HG03135 (cell line): ENCODE results near the gene SDK2.

Experiments
- ATAC-seq: cut with Tn5 transposase; IDR thresholded peaks from one replicate; pipeline ENCODE4 v1.9.1; 2021; ENCODE audit warnings: mild to moderate bottlenecking, moderate library complexity; ENCODE audit not compliant: unreplicated experiment

Gene SDK2, protein sequence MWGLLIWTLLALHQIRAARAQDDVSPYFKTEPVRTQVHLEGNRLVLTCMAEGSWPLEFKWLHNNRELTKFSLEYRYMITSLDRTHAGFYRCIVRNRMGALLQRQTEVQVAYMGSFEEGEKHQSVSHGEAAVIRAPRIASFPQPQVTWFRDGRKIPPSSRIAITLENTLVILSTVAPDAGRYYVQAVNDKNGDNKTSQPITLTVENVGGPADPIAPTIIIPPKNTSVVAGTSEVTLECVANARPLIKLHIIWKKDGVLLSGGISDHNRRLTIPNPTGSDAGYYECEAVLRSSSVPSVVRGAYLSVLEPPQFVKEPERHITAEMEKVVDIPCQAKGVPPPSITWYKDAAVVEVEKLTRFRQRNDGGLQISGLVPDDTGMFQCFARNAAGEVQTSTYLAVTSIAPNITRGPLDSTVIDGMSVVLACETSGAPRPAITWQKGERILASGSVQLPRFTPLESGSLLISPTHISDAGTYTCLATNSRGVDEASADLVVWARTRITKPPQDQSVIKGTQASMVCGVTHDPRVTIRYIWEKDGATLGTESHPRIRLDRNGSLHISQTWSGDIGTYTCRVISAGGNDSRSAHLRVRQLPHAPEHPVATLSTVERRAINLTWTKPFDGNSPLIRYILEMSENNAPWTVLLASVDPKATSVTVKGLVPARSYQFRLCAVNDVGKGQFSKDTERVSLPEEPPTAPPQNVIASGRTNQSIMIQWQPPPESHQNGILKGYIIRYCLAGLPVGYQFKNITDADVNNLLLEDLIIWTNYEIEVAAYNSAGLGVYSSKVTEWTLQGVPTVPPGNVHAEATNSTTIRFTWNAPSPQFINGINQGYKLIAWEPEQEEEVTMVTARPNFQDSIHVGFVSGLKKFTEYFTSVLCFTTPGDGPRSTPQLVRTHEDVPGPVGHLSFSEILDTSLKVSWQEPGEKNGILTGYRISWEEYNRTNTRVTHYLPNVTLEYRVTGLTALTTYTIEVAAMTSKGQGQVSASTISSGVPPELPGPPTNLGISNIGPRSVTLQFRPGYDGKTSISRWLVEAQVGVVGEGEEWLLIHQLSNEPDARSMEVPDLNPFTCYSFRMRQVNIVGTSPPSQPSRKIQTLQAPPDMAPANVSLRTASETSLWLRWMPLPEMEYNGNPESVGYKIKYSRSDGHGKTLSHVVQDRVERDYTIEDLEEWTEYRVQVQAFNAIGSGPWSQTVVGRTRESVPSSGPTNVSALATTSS (N-terminal part only)

GRCh38 chr17:73644145-73645049 is at the start of gene SDK2:
SDK2 (minus strand) TSS chr17:73644445; CDS start chr17:73644088, 357 bp downstream.
- ATAC-seq, result no peak

DNA sequence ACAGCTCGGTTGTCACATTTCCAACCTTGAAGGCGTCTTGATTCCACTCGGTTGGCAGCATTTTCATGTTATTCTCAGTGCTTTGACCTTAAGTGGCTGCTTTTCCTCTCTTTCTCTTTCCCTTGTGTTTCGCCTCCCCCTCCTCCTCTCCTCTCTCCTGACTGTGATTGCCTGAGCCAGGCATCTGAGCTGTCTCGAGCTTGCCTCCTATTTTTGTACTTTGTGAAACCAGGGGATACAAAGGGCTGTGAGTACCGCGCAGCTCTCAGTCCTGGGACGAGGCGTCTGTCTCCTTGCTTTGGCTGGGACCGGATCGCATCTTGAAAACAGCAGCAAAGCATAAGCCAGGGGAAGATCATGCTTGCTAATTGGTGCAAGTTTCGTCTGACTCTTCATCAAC is 48.8 kb upstream of the SDK2 start:
- no peak for ATAC-seq

- ATAC-seq, result no peak
These were observed 47.1 kb upstream of the SDK2 start for GRCh38 chr17:73691321-73691766.

DNA sequence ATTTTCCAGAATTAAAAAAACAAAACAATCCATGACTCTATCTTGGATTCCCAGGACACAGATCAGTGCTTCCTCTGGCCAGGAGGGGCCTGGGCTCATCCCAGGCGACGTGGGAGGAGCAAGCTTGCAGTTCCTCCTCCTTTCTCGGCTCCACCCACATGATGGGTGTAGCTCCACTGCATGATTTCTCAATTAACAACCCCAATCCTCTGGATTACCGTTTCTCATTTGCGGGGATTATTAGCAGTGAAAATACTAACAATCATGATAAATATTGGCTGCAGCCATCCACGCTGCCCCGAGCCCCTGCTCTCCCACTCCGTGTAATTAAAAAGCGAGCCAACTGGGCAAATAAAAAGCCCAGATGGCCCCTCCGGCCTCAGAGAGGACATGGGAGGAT is 46.4 kb upstream of the SDK2 start:
- ATAC-seq, result no peak

- ATAC-seq, result no peak
These were observed 45.5 kb upstream of the SDK2 start for GRCh38 chr17:73689596-73690275.

- ATAC-seq, result no peak
These were observed 42.7 kb upstream of the SDK2 start for GRCh38 chr17:73686961-73687360.

- no peak for ATAC-seq
These were observed 41.9 kb upstream of the SDK2 start for GRCh38 chr17:73686126-73686525.

GRCh38 chr17:73684183-73684582 is 39.9 kb upstream of the SDK2 start:
- ATAC-seq, result no peak

DNA sequence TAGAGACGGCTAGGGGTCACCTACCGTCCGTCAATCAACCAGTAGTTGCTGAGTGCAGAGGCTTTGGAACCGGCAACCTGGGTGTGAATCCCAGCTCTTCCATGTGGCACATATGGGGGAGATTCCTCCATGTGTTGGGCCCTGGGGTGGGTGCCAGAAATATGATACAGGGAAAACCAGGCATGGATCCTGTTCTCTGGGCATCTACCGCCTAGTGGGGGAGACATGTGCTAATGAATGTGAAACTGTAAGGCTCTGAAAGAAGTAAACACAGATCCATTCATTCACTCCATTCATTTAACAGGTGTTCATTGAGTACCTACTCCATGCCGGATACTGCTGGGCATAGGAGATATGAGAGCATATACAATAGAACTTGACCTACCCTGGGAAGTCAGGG is 39.5 kb upstream of the SDK2 start:
- no peak for ATAC-seq

DNA sequence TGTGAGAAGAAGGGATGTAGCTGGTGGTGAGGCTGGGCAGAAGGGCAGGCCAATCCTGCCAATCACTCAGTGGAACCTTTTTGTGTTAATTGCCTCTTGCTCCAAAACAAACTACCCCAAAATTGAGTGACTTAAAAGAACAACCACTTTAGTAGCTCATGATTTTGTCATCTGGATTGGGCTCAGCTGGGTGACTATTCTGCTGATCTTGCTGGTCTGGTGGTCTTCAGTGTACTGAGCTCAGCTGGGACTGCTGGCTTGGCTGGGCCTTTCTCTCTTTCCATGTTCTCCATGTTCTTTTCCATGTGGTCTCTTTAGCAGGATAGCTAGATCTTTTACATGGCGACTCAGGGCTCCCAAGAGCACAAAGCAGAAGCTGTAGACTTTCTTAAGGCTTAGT is 37.7 kb upstream of the SDK2 start:
- no peak for ATAC-seq

DNA sequence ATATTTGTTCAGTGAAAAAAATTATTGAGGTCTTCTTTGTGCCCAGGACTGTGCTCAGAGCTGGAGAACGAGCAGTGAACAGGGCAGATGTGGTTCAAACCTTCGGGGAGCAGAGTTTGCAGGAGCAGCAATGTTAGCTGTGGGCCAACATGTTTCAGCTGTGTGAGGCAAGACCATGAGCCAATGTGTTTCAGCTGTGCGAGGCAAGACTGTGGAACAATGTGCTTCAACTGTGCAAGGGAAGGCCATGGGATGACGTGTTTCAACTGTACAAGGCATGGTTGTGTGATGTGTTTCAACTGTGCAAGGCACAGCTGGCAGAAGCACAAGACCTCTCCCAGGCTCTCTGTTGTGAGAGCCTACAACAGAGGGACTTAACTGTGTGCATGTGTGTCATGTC is 35.2 kb upstream of the SDK2 start:
- ATAC-seq, result no peak

GRCh38 chr17:73678999-73679398 is 34.8 kb upstream of the SDK2 start:
- ATAC-seq, result no peak

- ATAC-seq, result no peak
These were observed 25.5 kb upstream of the SDK2 start for GRCh38 chr17:73669771-73670170.

DNA sequence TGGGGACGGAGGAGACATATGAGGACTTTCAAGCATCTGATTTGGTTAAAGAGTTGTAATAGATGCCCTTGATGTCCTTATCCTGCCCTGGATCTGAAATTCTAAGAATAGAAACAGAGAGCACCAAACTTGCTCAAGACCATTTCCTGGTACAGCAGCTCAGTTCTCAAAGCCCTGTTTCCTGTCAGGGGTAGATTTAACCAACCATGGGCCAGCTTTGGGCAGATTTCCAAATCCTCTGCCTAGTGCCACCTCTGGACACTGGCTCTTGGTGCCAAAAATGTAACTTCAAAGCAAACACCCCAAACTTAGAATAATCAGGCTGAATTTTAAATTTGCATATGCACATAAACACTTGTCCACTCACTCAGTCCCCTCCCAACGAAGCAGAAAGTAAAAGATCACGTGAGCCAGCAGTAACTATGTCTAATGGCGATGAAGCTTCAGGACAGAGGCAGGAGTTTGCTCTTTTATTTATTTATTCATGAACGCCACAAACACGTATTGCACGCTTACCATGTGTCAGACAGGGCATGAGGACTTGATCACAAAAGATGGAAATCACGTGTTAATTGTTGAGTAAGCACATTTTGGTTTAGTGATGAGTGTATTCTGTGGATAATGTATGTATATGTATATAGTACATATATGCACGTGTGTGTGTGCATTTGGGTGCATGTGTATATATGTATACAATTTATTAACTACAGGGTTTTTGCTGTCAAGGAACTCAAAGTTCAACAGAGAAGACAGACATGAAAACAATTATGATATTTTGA is 23.1 kb upstream of the SDK2 start:
- no peak for ATAC-seq

GRCh38 chr17:73663614-73664013 is 19.4 kb upstream of the SDK2 start:
- no peak for ATAC-seq

DNA sequence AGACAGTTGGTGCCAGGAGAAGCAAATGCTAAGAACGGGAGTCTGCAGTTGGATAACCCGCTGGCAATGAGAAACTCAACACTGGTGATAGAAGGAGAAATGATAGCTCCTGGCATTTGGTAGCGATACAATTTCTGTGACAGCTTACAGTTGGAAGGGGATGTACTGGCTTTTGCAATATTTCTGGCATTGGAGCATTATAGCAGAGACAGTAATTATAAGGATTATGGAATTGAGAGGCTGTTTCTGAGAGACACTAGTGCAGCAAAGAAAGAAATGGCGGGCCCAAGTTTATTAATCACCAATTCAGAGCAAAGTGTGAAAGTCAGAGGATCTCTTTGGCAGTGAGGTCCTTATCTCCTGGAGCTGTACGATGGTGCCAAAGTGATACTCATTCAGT is 16.1 kb upstream of the SDK2 start:
- no peak for ATAC-seq

DNA sequence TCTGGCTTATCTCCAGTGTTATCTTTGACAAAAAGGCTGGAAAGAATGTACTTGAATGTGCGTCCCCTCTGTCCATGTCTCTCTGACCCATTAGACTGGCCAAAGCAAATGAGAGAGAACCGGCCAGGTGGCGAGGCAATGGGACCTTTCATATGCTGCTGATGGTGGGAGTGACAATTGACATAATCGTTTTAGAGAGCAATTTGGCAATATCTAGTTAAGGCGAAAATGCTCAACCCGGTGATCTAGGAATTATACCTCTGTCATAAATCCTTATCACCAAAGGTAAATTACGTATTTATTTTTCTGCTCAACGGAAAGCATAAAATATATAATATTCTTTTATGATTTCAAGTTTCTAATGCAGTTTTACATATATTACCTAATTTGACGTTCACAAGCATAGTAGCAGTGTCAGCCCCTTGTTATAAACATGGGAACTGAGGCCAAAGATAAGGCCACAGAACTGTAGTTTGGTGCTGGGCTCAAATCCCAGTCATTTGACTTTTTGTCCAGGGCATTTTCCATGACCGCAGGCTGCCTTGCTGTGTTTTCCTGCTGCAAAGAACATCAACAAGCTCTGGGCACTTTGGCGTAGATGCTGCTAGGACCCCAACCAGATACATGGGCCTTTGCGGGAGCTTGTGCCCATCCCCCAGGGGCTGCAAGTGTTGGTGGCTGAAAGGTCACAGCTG is 14.7 kb upstream of the SDK2 start:
- no peak for ATAC-seq

DNA sequence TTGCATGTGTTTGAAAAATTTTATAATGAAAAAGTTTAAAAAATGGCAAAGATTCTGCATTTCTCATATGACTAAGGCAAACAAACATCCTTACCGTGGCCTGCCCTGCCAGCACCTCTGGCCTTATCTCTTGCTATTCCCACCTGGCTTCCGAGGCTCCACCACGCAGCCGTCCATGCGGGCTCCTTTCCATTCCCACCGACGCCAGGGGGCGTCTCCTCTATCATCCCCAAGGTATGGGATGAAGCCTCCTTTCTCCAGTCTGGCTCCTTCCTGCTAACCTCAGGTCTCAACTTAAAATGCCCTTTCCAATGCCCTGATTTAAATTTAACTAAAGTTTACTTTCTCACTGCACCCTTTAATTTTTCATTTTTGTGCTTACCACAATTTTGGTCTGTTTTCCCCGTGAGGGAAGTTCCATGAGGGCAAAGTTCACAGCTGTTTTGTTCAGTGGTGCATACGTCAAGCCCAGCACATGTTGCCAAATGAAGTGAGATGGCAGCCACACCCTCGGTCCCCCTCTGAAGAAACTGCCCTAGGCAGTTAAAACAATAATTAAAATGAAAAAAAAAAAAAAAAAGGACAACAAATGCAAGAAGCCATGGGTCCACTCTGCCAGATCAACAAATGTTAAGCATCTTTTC is 13.3 kb upstream of the SDK2 start:
- ATAC-seq, result no peak
